PFSK-1 (cell line): ENCODE data around the gene GFOD2.

Experiments
- POLR2AphosphoS5 ChIP-seq: IDR thresholded peaks from 2 replicates; pipeline ENCODE4 v1.6.1; 2012; ENCODE audit warnings: low read depth, mild to moderate bottlenecking, control low read depth, low read length, moderate library complexity
- REST ChIP-seq, 2 experiments: IDR thresholded peaks; 2 replicates each; pipeline versions ENCODE4 v1.6.1 to v1.8.0; 2011 to 2012; ENCODE audit warnings: low read depth in 2 of 2, low read length in 2 of 2, control low read depth in 1 of 2, inconsistent platforms in 1 of 2, mild to moderate bottlenecking in 1 of 2, moderate library complexity in 1 of 2; ENCODE audit not compliant: insufficient read depth in 1 of 2
- TAF1 ChIP-seq: IDR thresholded peaks from 2 replicates; pipeline ENCODE4 v1.6.1; 2012; ENCODE audit warnings: low read length, control low read depth, borderline replicate concordance; ENCODE audit not compliant: insufficient read depth

DNA sequence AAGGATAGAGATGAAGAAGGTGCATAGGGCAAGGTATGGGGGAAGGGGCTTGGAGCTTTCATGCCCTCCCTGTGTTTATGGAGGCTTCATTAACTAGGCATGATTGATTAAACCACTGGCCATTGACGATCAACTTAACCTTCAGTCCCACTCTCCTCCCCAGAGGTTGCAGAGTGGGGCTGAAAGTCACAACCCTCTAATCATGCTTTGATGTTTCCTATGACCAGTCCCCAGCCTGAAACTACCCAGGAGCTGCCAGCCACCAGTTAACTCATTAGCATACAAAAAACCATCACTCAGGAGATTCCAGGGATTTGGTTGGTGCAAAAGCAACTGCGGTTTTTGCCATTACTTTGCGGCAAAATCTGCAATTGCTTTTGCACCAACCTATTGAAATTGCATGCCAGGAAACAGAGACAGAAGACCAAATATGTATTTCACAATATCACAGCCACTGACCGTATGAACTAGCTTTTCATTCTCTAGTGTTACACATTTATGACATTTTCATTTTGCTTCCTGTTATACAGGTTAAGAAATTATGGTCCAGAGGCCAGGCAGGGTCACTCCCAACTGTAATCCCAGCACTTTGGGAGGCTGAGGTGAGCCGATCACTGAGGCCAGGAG is 5.4 kb downstream of the GFOD2 start:
- TF ChIP-seq REST (IDR thresholded peaks at IDR 0.05; ENCODE audit: insufficient read depth in 1 of 2, low read depth in 2 of 2, low read length in 2 of 2) (no peak), TAF1 (no peak), POLR2AphosphoS5 (no peak)
